Calu3 (cell line): ENCODE measurements around the gene PPM1G. TPM values are rescaled to one million over a fixed set of nuclear protein-coding genes. Genes with fewer than 3 reads are reported as not detected.
A peak's percentile ranks its signal among the peaks of the same experiment; 100 is the strongest.

Experiments
- Bru-seq: library from RNA; stranded (reverse); fragments of 400-500 nt; gene quantifications from one replicate; lab custom pipeline; 2021; lab: Mats Ljungman, UMichigan
- BruChase-seq, 2 experiments: library from RNA; stranded (reverse); fragments of 400-500 nt; gene quantifications; one replicate each; lab custom pipeline; 2021; lab: Mats Ljungman, UMichigan
- BruUV-seq: library from RNA; stranded (reverse); fragments of 400-500 nt; replicated peaks from 2 replicates; lab custom pipeline; 2021; lab: Mats Ljungman, UMichigan
- CTCF ChIA-PET: fragments of 300-600 bp; sonication (Branson Sonifier 250); formaldehyde crosslinking; loops from one replicate; lab custom pipeline; 2022; ENCODE audit warnings: antibody characterized with exemption; lab: Charles Lee
- DNase-seq: peaks from one replicate; pipeline ENCODE4 v3.0.0; 2022
- H3K27ac Mint-ChIP-seq: one replicate; pipeline ENCODE4 v1.8.0; 2022; ENCODE audit warnings: mixed read lengths; ENCODE audit not compliant: unreplicated experiment
- H3K27me3 Mint-ChIP-seq: one replicate; pipeline ENCODE4 v1.8.0; 2022; ENCODE audit warnings: mixed read lengths; ENCODE audit not compliant: unreplicated experiment
- H3K36me3 Mint-ChIP-seq: one replicate; pipeline ENCODE4 v1.8.0; 2022; ENCODE audit warnings: mild to moderate bottlenecking, moderate library complexity, mixed read lengths; ENCODE audit not compliant: insufficient read depth, unreplicated experiment
- H3K4me1 Mint-ChIP-seq: one replicate; pipeline ENCODE4 v1.8.0; 2022; ENCODE audit warnings: mild to moderate bottlenecking, low read depth, mixed read lengths; ENCODE audit not compliant: unreplicated experiment
- H3K4me3 Mint-ChIP-seq: one replicate; pipeline ENCODE4 v1.8.0; 2022; ENCODE audit warnings: mild to moderate bottlenecking, low read depth, moderate library complexity, mixed read lengths; ENCODE audit not compliant: unreplicated experiment
- H3K9me3 Mint-ChIP-seq: one replicate; pipeline ENCODE4 v1.8.0; 2022; ENCODE audit warnings: low read depth, mixed read lengths; ENCODE audit not compliant: unreplicated experiment
- CTCF ChIP-seq: fragments of 200-600 bp; IDR thresholded peaks from one replicate; pipeline ENCODE4 v1.8.0; 2022; ENCODE audit warnings: antibody characterized with exemption; ENCODE audit not compliant: unreplicated experiment
- intact Hi-C: fragments of 100-400 bp; cut with micrococcal nuclease; formaldehyde crosslinking; loops from one replicate; pipeline ENCODE4 v1.10.0; 2022; ENCODE audit not compliant: unreplicated experiment
- long read RNA-seq: library from polyadenylated mRNA; stranded (forward); transcript quantifications from one replicate; pipeline ENCODE4 v2.0.0, GENCODE V29; 2022
- total RNA-seq: library from RNA; stranded (reverse); gene quantifications from 2 replicates; pipeline ENCODE4 v1.2.3, GENCODE V29; 2022

PPM1G gene
- total RNA-seq (118 and 121 TPM in 2 replicates), Bru-seq, nascent RNA (percentile 92 among the genes with signal in this experiment), BruChase-seq, experiment 1, labeled RNA remaining after a 6-hour chase (percentile 94 among the genes with signal in this experiment), BruChase-seq, experiment 2, labeled RNA remaining after a 2-hour chase (percentile 93 among the genes with signal in this experiment)
- long read RNA-seq, transcript PPM1G-201 (10 exons, 2,311 nt) = major isoform, 179 of 219 reads
- long read RNA-seq, partial matches to known transcripts = 26 of 219 reads
- long read RNA-seq, other reads (novel, unspliced or antisense) = 14 of 219 reads

- peak within 1 kb of the TSS; percentile 83 for H3K27ac Mint-ChIP-seq
- peaks cover 26% of the 10 kb centered on the region for H3K4me1 Mint-ChIP-seq
- DNase-seq = peak; percentile 98
- CTCF ChIA-PET = interaction anchor here (0.7 to 3.0 kb wide), 3 partner anchors 19 to 374 kb away, joined by 3 to 18 read pairs (median 4); partner anchors contain the start of gene NRBP1
- BruUV-seq = no TSS peak
- H3K4me3 Mint-ChIP-seq = peak within 1 kb of the TSS; percentile 97
- H3K27me3 Mint-ChIP-seq = no peaks in the 10 kb centered on the region
- intact Hi-C loops = loop anchor here (5.0 to 10.0 kb wide), 2 partner anchors 33 to 215 kb away; partner anchors contain the start of genes CCDC121, GPN1 and KRTCAP3
- TF ChIP-seq CTCF = no peak
- peaks cover 41% of the 10 kb centered on the region for H3K36me3 Mint-ChIP-seq
- H3K9me3 Mint-ChIP-seq = peaks cover 6% of the 10 kb centered on the region
Measured at GRCh38 chr2:27409321-27410073, at the start of gene PPM1G. TSS of gene PPM1G (minus strand) at chr2:27409591. CDS start at chr2:27409422, 169 bp downstream.

- CTCF ChIA-PET = no interaction called here
Measured at GRCh38 chr2:27453968-27454367, 44.6 kb upstream of the PPM1G start.

GRCh38 chr2:27451095-27451494 is 41.7 kb upstream of the PPM1G start:
- DNase-seq = no peak
- no TSS peak for BruUV-seq
- Mint-ChIP-seq H3K9me3 (no peaks in the 10 kb centered on the region), H3K4me1 (peaks cover 1% of the 10 kb centered on the region), H3K27ac (no peak overlapping the region), H3K36me3 (peaks cover 31% of the 10 kb centered on the region), H3K4me3 (no peak overlapping the region), H3K27me3 (no peaks in the 10 kb centered on the region)
- CTCF ChIA-PET = no interaction called here
- intact Hi-C loops = no loop called here
- no peak for TF ChIP-seq CTCF

More at GRCh38 chr2:27453968-27454367, 44.6 kb upstream of the PPM1G start:
- no peak for TF ChIP-seq CTCF
- Mint-ChIP-seq H3K27me3 (no peaks in the 10 kb centered on the region), H3K4me3 (no peak overlapping the region), H3K4me1 (no peaks in the 10 kb centered on the region), H3K27ac (no peak overlapping the region), H3K36me3 (peaks cover 9% of the 10 kb centered on the region), H3K9me3 (no peaks in the 10 kb centered on the region)
- no TSS peak for BruUV-seq
- intact Hi-C loops = no loop called here
- DNase-seq = no peak

GRCh38 chr2:27448381-27448780 is 39.0 kb upstream of the PPM1G start:
- CTCF ChIA-PET = no interaction called here
- H3K27ac Mint-ChIP-seq = no peak overlapping the region
- H3K27me3 Mint-ChIP-seq = no peaks in the 10 kb centered on the region
- no TSS peak for BruUV-seq
- no peak for DNase-seq
- intact Hi-C loops = loop anchor here (10.0 kb wide), 1 partner anchor 136 kb away; the partner anchor contains the start of gene ZNF512
- peaks cover 45% of the 10 kb centered on the region for H3K36me3 Mint-ChIP-seq
- peaks cover 18% of the 10 kb centered on the region for H3K4me1 Mint-ChIP-seq
- no peak for TF ChIP-seq CTCF
- H3K9me3 Mint-ChIP-seq = no peaks in the 10 kb centered on the region
- H3K4me3 Mint-ChIP-seq = no peak overlapping the region
